Panc1 (cell line): ENCODE results near the gene KCNQ2. TPM values are rescaled to one million over a fixed set of nuclear protein-coding genes. Genes with fewer than 3 reads are reported as not detected.

Source experiments
- ATAC-seq: fragments of 200-7000 bp; cut with Tn5 transposase; 2 replicates; pipeline ENCODE4 v1.9.1; 2020; ENCODE audit warnings: mild to moderate bottlenecking, moderate library complexity
- BruUV-seq: library from RNA; stranded (reverse); fragments of 400-500 nt; replicated peaks from 2 replicates; lab custom pipeline; 2021; lab: Mats Ljungman, UMichigan
- CTCF ChIA-PET: fragments of 300-600 bp; sonication (Branson Sonifier 250); formaldehyde crosslinking; loops from one replicate; lab custom pipeline; 2022; ENCODE audit warnings: antibody characterized with exemption; lab: Charles Lee
- POLR2A ChIA-PET: fragments of 300-600 bp; sonication (Branson Sonifier 250); formaldehyde crosslinking; loops from one replicate; lab custom pipeline; 2022; ENCODE audit warnings: antibody characterized with exemption; lab: Charles Lee
- DNase-seq: peaks from one replicate; pipeline ENCODE4 v3.0.0-alpha.2; 2010; ENCODE audit warnings: low read depth, low spot score
- H3K27ac ChIP-seq: 2 replicates; pipeline ENCODE4 v1.5.1; 2011; ENCODE audit warnings: mild to moderate bottlenecking, low read length, inconsistent platforms
- H3K27me3 ChIP-seq: fragments of 200-500 bp; sonication (Bioruptor generic); 2 replicates; pipeline ENCODE4 v1.6.0; 2014; ENCODE audit warnings: low read length, inconsistent platforms; ENCODE audit not compliant: control insufficient read depth, insufficient read depth
- H3K36me3 ChIP-seq: fragments of 200-500 bp; sonication (Bioruptor generic); 2 replicates; pipeline ENCODE4 v1.5.1; 2014; ENCODE audit warnings: inconsistent platforms, mild to moderate bottlenecking, low read length, moderate library complexity; ENCODE audit not compliant: control insufficient read depth, insufficient read depth
- H3K4me1 ChIP-seq: 2 replicates; pipeline ENCODE4 v1.5.1; 2011; ENCODE audit warnings: inconsistent platforms, mild to moderate bottlenecking, low read length, moderate library complexity; ENCODE audit not compliant: control insufficient read depth, insufficient read depth
- H3K4me3 ChIP-seq, 2 experiments: 2 replicates each; pipeline ENCODE4 v1.5.1; 2011 to 2012; ENCODE audit warnings: low read depth in 2 of 2, low read length in 2 of 2, mild to moderate bottlenecking in 2 of 2, inconsistent platforms in 1 of 2, moderate library complexity in 1 of 2
- H3K9me3 ChIP-seq: fragments of 200-500 bp; sonication (Bioruptor generic); 2 replicates; pipeline ENCODE4 v1.5.1; 2014; ENCODE audit warnings: low read depth, mild to moderate bottlenecking, inconsistent platforms, low read length, moderate library complexity; ENCODE audit not compliant: control insufficient read depth, insufficient read depth
- POLR2AphosphoS5 ChIP-seq: IDR thresholded peaks from 2 replicates; pipeline ENCODE4 v1.6.1; 2012; ENCODE audit warnings: mild to moderate bottlenecking, low read depth, low read length, moderate library complexity
- SIN3A ChIP-seq: IDR thresholded peaks from 2 replicates; pipeline ENCODE4 v1.6.1; 2012; ENCODE audit warnings: low read depth, mild to moderate bottlenecking, low read length, moderate library complexity, borderline replicate concordance; ENCODE audit not compliant: insufficient read depth
- TCF7L2 ChIP-seq: IDR thresholded peaks from 2 replicates; pipeline ENCODE4 v1.6.1; 2011; ENCODE audit warnings: mild to moderate bottlenecking, low read depth, low read length, inconsistent platforms
- in situ Hi-C: cut with HindIII; loops from 2 replicates; pipeline ENCODE4 v1.10.0; 2016; ENCODE audit warnings: low sequenced_read_pairs, low pct_unique_long_range_greater_than_20kb
- intact Hi-C: fragments of 100-400 bp; cut with micrococcal nuclease; formaldehyde crosslinking; loops from one replicate; pipeline ENCODE4 v1.10.0; 2022; ENCODE audit not compliant: unreplicated experiment
- total RNA-seq: library from RNA; stranded (reverse); gene quantifications from one replicate; pipeline ENCODE4 v1.2.1, GENCODE V29; 2021; ENCODE audit not compliant: unreplicated experiment
- TF ChIP-seq, protein P1 (sequence below), 2 experiments: IDR thresholded peaks; 2 replicates each; pipeline ENCODE4 v1.6.1; 2011 to 2012; ENCODE audit warnings: low read depth in 2 of 2, control low read depth in 1 of 2, low read length in 1 of 2, mild to moderate bottlenecking in 1 of 2, moderate library complexity in 1 of 2; ENCODE audit not compliant: insufficient read depth in 1 of 2
- TF ChIP-seq, protein P2 (sequence below): fragments of 450-650 bp; IDR thresholded peaks from 2 replicates; pipeline ENCODE4 v1.5.1; 2017; ENCODE audit warnings: mild to moderate bottlenecking

KCNQ2 gene
- total RNA-seq, 1 experiment from 2014 or later: 19.4 TPM

DNA sequence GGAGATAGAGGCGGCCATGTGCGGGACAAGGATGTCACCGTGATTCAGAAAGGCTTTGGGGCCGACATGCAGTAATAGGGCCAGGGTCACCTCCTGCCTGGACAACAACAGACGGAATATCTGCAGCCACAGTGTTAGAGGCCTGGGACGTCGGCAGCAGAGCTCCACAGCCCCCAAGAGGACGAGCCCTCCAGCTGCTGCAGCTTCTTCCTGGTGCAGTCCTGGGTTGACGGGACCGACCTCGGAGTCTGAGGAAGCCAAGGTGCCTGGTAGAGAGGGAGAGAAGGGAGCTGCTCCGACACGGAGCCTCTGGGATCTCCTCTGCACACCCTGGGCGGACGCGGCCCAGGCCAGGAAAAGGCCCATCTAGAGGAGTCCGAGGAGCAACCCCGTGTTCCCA lies 88.1 kb downstream of the KCNQ2 start:
- BruUV-seq: no TSS peak
- Histone ChIP-seq H3K9me3 (peaks cover 3% of the 10 kb centered on the region; the same call in 1 of the 2 replicates), H3K4me1 (no peaks in the 10 kb centered on the region; the same call in 1 of the 2 replicates), H3K27me3 (no peaks in the 10 kb centered on the region), H3K4me3 (no peak overlapping the region), H3K36me3 (no peaks in the 10 kb centered on the region), H3K27ac (no peak overlapping the region)
- POLR2A ChIA-PET: no interaction called here
- CTCF ChIA-PET: no interaction called here
- ATAC-seq (no peak), DNase-seq (no peak)
- in situ Hi-C loops (loop anchor here (25.0 kb wide), 1 partner anchor 97 kb away; the partner anchor contains the start of gene COL20A1), intact Hi-C loops (no loop called here)
- TF ChIP-seq TCF7L2 (no peak), POLR2AphosphoS5 (no peak), SIN3A (no peak)
- TF ChIP-seq, protein P1, sequence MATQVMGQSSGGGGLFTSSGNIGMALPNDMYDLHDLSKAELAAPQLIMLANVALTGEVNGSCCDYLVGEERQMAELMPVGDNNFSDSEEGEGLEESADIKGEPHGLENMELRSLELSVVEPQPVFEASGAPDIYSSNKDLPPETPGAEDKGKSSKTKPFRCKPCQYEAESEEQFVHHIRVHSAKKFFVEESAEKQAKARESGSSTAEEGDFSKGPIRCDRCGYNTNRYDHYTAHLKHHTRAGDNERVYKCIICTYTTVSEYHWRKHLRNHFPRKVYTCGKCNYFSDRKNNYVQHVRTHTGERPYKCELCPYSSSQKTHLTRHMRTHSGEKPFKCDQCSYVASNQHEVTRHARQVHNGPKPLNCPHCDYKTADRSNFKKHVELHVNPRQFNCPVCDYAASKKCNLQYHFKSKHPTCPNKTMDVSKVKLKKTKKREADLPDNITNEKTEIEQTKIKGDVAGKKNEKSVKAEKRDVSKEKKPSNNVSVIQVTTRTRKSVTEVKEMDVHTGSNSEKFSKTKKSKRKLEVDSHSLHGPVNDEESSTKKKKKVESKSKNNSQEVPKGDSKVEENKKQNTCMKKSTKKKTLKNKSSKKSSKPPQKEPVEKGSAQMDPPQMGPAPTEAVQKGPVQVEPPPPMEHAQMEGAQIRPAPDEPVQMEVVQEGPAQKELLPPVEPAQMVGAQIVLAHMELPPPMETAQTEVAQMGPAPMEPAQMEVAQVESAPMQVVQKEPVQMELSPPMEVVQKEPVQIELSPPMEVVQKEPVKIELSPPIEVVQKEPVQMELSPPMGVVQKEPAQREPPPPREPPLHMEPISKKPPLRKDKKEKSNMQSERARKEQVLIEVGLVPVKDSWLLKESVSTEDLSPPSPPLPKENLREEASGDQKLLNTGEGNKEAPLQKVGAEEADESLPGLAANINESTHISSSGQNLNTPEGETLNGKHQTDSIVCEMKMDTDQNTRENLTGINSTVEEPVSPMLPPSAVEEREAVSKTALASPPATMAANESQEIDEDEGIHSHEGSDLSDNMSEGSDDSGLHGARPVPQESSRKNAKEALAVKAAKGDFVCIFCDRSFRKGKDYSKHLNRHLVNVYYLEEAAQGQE (IDR thresholded peaks at IDR 0.05; ENCODE audit: insufficient read depth in 1 of 2, low read depth in 2 of 2, low read length in 1 of 2): no peak
- TF ChIP-seq, protein P2, sequence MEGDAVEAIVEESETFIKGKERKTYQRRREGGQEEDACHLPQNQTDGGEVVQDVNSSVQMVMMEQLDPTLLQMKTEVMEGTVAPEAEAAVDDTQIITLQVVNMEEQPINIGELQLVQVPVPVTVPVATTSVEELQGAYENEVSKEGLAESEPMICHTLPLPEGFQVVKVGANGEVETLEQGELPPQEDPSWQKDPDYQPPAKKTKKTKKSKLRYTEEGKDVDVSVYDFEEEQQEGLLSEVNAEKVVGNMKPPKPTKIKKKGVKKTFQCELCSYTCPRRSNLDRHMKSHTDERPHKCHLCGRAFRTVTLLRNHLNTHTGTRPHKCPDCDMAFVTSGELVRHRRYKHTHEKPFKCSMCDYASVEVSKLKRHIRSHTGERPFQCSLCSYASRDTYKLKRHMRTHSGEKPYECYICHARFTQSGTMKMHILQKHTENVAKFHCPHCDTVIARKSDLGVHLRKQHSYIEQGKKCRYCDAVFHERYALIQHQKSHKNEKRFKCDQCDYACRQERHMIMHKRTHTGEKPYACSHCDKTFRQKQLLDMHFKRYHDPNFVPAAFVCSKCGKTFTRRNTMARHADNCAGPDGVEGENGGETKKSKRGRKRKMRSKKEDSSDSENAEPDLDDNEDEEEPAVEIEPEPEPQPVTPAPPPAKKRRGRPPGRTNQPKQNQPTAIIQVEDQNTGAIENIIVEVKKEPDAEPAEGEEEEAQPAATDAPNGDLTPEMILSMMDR: no peak

DNA sequence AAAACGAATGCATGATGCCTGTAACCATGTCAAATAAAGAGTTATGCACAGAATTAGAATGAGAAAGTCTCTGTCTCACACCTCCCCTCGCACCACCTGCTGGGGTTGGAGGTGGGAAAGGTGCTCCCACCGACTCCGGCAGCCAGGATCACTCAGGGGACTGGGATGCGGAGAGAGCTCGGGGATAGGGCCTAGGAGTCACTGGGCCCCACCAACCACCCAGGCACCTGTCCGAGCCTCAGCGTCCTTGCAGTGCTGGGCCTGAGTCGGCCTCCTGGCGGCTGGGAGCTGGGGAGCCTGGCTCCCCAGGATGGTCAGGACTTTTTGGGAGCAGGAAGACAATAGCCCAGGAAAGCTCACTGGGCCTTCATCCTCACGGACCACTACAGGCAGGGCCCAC lies 88.9 kb downstream of the KCNQ2 start:
- H3K27me3 ChIP-seq: no peaks in the 10 kb centered on the region
- no peak for DNase-seq
- TF ChIP-seq SIN3A: no peak
- TF ChIP-seq, protein P1 (IDR thresholded peaks at IDR 0.05; ENCODE audit: insufficient read depth in 1 of 2, low read depth in 2 of 2, low read length in 1 of 2): no peak
- TF ChIP-seq POLR2AphosphoS5: no peak
- TF ChIP-seq, protein P2: no peak
- no peak for TF ChIP-seq TCF7L2
- H3K36me3 ChIP-seq: no peaks in the 10 kb centered on the region
- H3K4me1 ChIP-seq: no peaks in the 10 kb centered on the region; the same call in 1 of the 2 replicates
- ChIA-PET CTCF (no interaction called here), POLR2A (interaction anchor here (0.6 kb wide), 1 partner anchor 49 kb away, joined by 3 read pairs; no protein-coding TSS in a partner anchor)
- peaks cover 3% of the 10 kb centered on the region; the same call in 1 of the 2 replicates for H3K9me3 ChIP-seq
- in situ Hi-C loops (loop anchor here (25.0 kb wide), 1 partner anchor 96 kb away; the partner anchor contains the start of gene COL20A1), intact Hi-C loops (no loop called here)
- no TSS peak for BruUV-seq
- no peak for ATAC-seq
- no peak overlapping the region for H3K4me3 ChIP-seq
- H3K27ac ChIP-seq: no peak overlapping the region
